NCI-H146 treated with DMSO at 0.1 percent for 48 hours (cell line): Measurements from ENCODE around the gene TCF25.

ENCODE experiments used
- DNase-seq: peaks from one replicate; lab custom pipeline; 2025; ENCODE audit not compliant: unreplicated experiment; lab: John Stamatoyannopoulos, UW

TCF25 gene

GRCh38 chr16:89844739-89845339 lies 28.6 kb upstream of the TCF25 start:
- no peak for DNase-seq

GRCh38 chr16:89845417-89845816 lies 28.0 kb upstream of the TCF25 start:
- DNase-seq, result no peak

- peak; percentile 29 for DNase-seq
Observed at GRCh38 chr16:89847051-89847939, 26.1 kb upstream of the TCF25 start.

GRCh38 chr16:89847940-89848297 lies 25.5 kb upstream of the TCF25 start:
- DNase-seq, result no peak

DNA sequence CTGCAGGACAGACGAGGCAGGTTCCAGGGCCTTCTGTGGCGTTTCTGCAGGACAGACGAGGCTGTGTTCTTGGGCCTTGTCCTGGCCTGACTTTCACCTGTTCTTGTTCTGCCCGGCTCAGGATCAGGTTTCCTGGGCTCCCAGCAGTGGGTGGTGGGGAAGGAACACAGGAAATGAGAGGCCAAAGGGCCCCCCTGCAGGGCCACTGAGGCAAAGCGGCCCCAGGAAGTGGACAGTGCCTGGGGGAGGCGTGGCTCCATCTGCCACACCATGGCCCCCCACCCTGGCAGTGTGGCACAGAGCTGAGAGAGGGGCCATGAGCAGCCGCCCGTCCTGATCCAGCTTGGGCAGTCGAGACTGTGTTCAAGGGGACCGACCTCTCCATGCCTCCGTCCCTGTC lies 24.4 kb upstream of the TCF25 start:
- DNase-seq, result no peak

- no peak for DNase-seq
Observed at GRCh38 chr16:89853306-89853993, 19.9 kb upstream of the TCF25 start.

- no peak for DNase-seq
Observed at GRCh38 chr16:89855301-89855945, 18.0 kb upstream of the TCF25 start.

GRCh38 chr16:89855986-89856385 lies 17.4 kb upstream of the TCF25 start:
- DNase-seq, result no peak

DNA sequence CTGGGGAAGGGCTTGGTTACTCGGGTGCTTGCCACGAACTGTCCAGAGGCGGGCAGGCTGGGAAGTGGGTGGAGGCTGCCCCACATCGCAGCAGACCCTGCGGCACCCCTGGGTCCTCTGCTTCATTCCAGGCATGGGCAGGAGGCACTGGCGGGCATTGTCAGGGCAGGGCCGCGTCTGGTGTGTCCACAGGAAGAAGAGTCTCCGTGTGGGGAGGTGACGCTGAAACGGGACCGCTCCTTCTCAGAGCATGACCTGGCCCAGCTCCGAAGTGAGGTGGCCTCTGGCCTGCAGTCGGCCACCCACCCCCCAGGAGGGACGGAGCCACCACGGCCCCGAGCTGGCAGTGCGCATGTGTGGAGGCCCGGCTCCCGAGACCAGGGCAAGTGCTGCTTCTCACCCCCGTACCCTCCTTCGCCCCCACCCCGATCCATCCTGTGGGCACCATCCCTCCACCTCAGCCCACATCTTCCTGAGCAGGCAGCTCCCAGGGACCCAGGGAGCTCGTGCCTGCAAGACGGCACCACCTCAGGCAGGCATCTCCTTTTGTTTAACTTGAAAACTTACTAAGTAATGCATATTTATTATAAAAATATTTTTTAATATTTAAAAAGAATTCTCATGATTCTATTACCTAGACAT lies 14.3 kb upstream of the TCF25 start:
- no peak for DNase-seq

DNA sequence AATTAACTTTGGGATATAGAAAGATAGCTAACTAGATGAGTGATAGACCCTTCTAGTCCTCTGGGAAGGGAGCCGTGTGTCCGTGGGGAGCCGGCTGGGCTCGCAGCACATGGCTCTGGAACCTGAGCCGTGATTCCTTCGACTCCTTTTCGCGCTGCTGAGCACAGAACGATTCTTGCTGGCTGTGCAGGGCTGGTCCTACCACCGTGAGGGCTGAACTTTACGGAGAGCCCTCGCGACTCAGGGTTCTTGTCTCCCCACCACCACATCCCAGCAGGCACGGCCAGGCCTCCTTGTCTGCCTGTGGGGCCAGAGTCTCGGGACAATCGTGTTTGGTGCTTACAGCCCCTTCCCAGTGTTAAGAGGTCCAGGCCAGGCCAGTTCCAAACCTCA lies 13.8 kb upstream of the TCF25 start:
- no peak for DNase-seq

DNA sequence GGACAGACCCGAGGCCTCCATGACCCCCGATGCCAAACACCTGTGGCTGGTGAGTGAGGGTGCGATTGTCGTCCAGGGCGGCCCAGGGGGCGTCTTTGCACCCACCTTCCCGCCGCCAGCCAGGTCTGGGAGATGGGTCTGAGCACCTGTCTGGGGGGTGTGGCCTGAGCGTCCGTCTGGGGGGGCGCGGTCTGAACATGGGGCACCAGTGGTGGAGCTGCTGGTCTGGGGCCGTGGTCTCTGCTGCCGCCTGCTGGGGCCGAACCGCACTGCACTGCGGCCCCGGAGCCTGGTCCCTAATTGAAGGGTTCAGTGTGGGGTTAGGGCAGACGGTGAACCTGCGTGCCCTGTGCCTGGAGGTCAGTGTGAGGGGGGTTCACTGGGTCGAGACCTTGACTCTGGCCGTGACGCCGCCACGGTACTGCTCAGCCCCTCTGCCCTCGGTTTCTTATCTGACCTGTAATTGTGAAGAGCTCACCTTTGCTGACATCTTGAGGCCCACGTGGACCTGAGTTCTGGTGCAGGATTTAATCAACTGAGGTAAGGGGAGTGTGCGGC lies 12.6 kb upstream of the TCF25 start:
- DNase-seq, result no peak

DNA sequence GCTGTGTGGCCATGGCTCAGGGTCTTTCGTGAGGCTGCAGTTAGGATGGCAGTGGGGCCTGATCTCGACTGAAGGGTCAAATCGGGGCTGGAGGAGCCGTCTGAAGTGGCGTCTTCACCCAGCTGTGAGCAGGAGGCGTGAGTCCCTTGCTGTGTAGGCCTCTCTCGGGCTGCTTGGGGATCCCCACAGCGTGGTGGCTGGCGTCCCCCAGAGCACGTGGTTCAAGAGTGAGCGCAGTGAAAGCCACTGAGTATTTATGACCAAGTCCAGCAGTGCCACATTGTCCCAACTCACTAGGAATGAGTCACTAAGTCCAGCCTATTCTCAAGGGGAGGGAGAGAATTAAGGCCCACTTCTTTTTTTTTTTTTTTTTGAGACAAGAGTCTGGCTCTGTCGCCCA lies 11.7 kb upstream of the TCF25 start:
- no peak for DNase-seq

GRCh38 chr16:89862732-89863131 lies 10.7 kb upstream of the TCF25 start:
- DNase-seq, result no peak

GRCh38 chr16:89863741-89864526 lies 9.5 kb upstream of the TCF25 start:
- DNase-seq, result no peak

GRCh38 chr16:89864527-89864820 lies 8.9 kb upstream of the TCF25 start:
- DNase-seq, result no peak

DNA sequence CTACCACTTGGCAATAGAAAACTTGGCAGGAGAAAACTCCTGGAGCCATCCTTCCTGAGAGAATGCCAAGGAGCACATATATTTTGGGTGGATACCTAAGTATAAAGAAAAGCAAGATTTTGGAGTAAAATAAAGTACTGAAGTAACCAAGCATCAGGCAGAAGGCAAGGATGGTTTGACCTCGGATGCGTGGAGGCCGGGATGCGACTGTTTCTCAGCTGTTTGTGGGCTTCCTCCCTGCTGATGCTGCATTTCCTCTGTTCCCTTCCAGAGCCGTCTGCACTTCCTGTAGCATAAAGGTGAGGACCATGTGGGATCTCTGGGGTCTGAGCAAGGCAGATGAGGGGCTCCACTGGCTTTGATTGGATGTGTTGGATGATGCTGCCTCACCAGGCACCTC lies 5.5 kb upstream of the TCF25 start:
- DNase-seq, result no peak

GRCh38 chr16:89869911-89870310 lies 3.5 kb upstream of the TCF25 start:
- no peak for DNase-seq

GRCh38 chr16:89870440-89870839 lies 3.0 kb upstream of the TCF25 start:
- no peak for DNase-seq

- no peak for DNase-seq
Observed at GRCh38 chr16:89871895-89872294, 1.5 kb upstream of the TCF25 start.

DNA sequence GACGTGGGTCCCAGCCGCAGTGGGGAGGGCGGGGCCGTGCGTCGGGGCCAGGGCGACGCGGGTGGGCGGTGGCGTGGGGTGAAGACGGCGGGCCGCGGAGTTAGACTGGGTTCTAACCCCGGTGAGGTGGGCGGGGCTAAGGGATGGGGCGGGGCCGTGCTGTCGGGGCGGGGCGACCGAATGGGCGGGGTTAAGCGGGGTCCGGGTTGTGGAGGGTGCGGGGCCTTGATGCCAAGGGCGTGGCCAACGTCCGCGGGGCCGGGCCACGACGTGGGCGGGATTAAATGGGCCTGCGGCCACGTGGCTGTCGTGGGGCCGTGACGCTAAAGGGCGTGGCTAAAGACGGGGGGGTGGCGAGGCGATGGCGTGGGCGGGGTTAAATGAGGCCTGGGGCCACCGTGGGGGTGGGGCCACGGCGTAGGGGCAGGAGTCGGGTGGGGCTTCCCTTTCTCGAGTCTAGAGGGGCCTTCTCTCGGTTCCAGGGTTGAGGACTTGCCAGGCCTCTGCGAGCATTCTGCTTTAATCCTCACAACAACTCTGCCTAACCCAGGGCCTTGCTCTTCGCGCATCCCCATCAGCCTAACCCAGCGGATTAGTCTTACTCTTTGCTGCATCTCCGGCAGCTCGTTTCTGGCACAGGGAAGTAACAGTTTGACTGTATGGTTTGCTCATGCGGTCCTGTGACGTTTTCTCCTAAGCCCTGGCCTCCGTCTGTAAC lies 739 bp downstream of the TCF25 start:
- peak; percentile 51 for DNase-seq
